ENCODE data around the gene MPEG1.

The MPEG1 gene

DNA sequence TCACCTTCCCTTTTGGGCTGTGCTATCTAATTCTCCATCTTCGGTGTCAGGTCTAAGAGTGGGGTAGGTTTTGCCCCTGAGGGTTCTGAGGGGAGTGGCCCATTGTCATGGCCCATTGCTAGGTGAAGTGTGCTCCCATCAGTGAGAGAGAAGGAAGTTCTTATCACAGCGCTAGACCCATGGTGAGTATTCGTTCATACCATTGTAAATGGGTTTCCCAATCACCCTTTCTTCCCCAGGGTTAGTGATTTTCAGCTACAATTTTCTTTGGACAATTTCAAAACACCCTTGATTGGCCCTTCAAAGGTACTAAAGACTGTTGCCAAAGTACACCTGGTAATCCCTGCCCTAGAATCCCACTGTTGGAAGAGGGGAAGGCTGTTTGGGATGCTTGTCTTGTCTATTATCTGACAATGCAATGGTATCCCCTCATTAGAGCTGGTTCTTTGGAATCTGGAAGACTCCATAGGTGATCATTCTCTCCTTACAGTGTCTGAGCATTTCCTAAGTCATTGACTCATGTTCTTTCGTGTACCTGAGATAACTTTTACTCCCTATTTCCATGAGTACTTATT is 20.2 kb downstream of the MPEG1 start:
- TF ChIP-seq, protein P1, sequence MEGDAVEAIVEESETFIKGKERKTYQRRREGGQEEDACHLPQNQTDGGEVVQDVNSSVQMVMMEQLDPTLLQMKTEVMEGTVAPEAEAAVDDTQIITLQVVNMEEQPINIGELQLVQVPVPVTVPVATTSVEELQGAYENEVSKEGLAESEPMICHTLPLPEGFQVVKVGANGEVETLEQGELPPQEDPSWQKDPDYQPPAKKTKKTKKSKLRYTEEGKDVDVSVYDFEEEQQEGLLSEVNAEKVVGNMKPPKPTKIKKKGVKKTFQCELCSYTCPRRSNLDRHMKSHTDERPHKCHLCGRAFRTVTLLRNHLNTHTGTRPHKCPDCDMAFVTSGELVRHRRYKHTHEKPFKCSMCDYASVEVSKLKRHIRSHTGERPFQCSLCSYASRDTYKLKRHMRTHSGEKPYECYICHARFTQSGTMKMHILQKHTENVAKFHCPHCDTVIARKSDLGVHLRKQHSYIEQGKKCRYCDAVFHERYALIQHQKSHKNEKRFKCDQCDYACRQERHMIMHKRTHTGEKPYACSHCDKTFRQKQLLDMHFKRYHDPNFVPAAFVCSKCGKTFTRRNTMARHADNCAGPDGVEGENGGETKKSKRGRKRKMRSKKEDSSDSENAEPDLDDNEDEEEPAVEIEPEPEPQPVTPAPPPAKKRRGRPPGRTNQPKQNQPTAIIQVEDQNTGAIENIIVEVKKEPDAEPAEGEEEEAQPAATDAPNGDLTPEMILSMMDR (conservative IDR thresholded peaks at IDR 0.05; ENCODE audit: control insufficient read depth, insufficient read depth, low read depth, low read length): no peak
- no peak for DNase-seq (ENCODE audit: low read depth)
- no peak overlapping the region for H3K4me3 ChIP-seq (ENCODE audit: control insufficient read depth, low read depth, low read length)

DNA sequence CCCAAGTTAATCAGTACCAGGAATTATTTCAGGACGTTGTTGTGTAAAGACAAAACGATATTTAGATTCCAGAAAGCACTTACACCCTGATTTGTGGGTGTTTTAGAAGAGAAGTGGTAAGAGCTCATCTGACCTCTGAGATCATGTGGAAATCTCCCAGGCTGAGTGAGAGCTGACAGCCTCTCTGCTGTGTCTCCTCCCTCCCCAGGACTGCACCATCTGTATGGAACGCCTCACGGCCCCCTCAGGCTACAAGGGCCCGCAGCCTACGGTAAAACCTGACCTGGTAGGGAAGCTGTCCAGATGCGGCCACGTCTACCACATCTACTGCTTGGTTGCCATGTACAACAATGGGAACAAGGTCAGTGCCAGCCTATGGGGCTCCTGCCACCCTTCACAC is 20.8 kb downstream of the MPEG1 start:
- no peak overlapping the region for H3K4me3 ChIP-seq (ENCODE audit: control insufficient read depth, low read depth, low read length)
- DNase-seq (ENCODE audit: low read depth): no peak
- TF ChIP-seq, protein P1 (conservative IDR thresholded peaks at IDR 0.05; ENCODE audit: control insufficient read depth, insufficient read depth, low read depth, low read length): no peak

DNA sequence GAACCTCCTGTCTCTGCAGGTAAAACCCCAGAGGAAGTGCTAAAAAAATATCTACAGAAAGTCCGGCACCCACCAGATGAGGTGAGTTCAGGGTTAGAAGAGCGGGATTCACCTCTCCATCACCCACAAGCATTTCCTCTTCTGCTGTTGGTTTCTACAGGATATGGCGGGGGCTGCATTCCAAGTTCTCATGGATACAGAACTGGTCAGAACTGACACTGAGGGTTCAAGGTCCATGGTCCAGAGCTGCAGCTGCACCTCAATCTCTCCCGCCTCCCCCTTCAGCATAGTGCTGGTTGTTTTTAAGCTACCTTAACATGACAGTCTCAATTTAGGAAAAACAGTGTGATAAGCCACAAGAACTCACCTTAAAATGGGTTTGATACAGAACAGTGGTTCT is 21.6 kb downstream of the MPEG1 start:
- DNase-seq (ENCODE audit: low read depth): no peak
- H3K4me3 ChIP-seq (ENCODE audit: control insufficient read depth, low read depth, low read length): no peak overlapping the region
- TF ChIP-seq, protein P1 (conservative IDR thresholded peaks at IDR 0.05; ENCODE audit: control insufficient read depth, insufficient read depth, low read depth, low read length): no peak

DNA sequence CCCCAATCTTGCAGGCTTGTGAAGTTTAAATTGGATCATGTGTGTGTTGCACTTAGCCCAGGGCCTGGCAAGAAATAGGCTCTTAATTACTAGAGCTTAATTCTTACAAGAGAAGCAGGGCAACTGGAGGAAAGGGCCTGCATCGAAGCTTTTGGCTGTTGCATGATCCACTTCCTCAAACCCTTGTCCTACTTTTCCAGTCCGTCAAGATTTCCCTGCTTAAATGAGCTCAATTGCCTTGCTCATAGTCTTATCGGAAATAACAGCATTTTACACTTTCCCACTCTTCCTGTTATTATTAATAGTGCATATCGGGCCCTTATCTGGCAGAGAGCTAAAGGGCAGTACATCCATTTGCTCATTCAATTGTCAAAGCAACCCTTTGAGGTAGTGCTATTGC is 22.7 kb downstream of the MPEG1 start:
- TF ChIP-seq, protein P1 (conservative IDR thresholded peaks at IDR 0.05; ENCODE audit: control insufficient read depth, insufficient read depth, low read depth, low read length): no peak
- no peak for DNase-seq (ENCODE audit: low read depth)
- no peak overlapping the region for H3K4me3 ChIP-seq (ENCODE audit: control insufficient read depth, low read depth, low read length)

DNA sequence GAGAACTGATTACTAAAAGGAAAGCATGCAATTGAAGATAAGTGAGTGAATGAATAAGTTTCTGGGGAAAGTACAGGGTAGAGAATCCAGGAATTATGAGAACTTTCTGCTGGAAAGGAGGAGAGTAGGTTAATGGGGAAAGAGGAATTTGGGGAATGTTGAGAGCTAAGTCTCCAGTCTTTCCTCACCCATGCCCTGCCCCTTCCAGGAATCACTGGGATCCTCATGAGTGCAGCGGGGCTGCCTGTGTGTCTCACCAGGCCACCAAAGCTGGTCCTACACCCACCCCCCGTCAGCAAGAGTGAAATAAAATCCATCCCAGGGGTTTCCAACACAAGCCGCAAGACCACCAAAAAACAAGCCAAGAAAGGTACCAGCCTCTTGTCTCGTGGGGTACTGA is 23.8 kb downstream of the MPEG1 start:
- no peak for DNase-seq (ENCODE audit: low read depth)
- H3K4me3 ChIP-seq (ENCODE audit: control insufficient read depth, low read depth, low read length): no peak overlapping the region
- TF ChIP-seq, protein P1 (conservative IDR thresholded peaks at IDR 0.05; ENCODE audit: control insufficient read depth, insufficient read depth, low read depth, low read length): no peak

DNA sequence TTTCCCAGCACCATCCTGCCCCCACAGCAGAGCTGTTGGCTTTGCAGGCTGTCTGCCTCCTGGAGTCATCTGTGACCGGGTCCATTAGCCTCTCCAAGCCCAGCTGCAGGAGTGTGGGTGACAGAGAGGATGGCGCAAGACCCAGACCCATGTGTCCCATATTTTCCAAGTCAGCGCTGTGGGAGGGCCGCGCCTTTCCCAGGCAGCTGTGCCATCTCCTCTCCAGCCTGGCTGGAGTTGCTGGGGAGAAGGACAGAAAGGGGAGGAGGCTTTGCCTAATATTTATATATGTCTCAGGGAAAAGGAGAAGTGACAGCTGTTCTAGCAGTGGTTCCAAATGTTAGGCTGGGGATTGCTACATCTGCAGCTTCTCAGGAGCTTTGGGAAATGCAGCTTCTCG is 25.1 kb downstream of the MPEG1 start:
- TF ChIP-seq, protein P1 (conservative IDR thresholded peaks at IDR 0.05; ENCODE audit: control insufficient read depth, insufficient read depth, low read depth, low read length): no peak
- no peak overlapping the region for H3K4me3 ChIP-seq (ENCODE audit: control insufficient read depth, low read depth, low read length)

DNA sequence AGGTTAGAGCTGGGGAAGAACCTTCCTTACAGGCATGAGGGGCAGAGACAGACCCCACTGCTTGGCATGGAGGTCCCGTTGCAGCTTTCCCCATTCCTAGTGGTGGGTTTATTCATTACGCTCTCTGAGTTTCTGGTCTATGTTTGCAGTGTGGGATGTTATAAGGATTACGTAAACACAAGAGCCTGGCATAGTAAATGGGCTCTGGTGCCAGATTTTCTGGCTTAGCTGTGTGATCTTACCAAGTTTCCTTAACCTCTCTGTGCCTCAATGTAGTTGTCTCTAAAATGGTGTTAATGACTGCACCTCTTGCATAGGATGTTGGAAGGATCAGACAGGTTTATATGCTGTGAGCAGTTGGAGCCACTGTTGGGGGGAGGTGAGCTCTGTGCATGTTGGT is 25.7 kb downstream of the MPEG1 start:
- TF ChIP-seq, protein P1 (conservative IDR thresholded peaks at IDR 0.05; ENCODE audit: control insufficient read depth, insufficient read depth, low read depth, low read length): no peak
- DNase-seq (ENCODE audit: low read depth): no peak
- no peak overlapping the region for H3K4me3 ChIP-seq (ENCODE audit: control insufficient read depth, low read depth, low read length)

More for the DNA sequence above, 25.1 kb downstream of the MPEG1 start:
- DNase-seq (ENCODE audit: low read depth): peak; percentile 18
